HG03521 (cell line): ENCODE measurements around the gene HHATL.
"Not testable (repeated sequence)": the region's sequence is repeated elsewhere in the genome, so short reads cannot be mapped to it uniquely, and the experiment has no call there.

Source experiments
- ATAC-seq: cut with Tn5 transposase; IDR thresholded peaks from one replicate; pipeline ENCODE4 v1.9.1; 2021; ENCODE audit warnings: mild to moderate bottlenecking, moderate library complexity; ENCODE audit not compliant: unreplicated experiment

HHATL gene

GRCh38 chr3:42734263-42734860 is 31.8 kb upstream of the HHATL start:
- ATAC-seq: no peak

GRCh38 chr3:42733501-42734262 is 31.1 kb upstream of the HHATL start:
- ATAC-seq: no peak

- ATAC-seq: no peak
Observed at GRCh38 chr3:42732829-42733459, 30.3 kb upstream of the HHATL start.

- no peak for ATAC-seq
Observed at GRCh38 chr3:42732196-42732828, 29.7 kb upstream of the HHATL start.

GRCh38 chr3:42731476-42732195 is 29.0 kb upstream of the HHATL start:
- no peak for ATAC-seq

DNA sequence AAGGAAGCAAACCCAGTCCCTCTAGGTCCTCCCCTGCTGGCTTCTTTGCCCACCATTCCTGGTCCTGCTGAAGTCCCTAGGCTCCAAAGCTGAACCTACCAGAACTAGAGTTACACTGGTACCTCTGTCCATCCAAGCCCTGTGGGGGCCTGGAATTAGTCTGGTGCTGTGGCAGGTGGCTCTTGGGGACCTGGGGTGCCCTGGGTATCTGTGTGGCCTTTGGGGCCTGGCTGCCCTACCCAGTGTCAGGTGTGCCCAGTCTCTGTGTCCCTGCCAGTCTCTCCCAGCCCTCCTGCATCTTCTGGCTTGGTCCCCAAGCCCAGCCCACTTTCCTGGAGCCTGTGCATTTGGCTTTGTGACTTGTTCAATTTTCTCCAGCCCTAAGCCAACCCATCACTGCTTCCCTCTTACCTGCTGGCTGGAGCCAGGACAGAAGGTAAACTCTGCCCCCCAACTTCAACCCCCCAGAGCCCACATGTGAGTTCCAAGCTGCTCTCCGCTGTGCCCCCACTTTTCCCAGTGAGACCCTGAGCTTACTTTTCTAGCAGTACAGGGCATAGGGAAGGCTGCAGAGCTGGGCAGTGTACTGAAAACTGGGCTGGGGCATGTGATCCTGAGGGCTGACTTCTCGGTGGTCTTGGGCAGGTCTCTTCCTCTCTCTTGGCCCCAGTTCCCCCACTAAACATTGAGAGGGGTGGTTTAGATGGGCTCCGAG is 28.3 kb upstream of the HHATL start:
- no peak for ATAC-seq

DNA sequence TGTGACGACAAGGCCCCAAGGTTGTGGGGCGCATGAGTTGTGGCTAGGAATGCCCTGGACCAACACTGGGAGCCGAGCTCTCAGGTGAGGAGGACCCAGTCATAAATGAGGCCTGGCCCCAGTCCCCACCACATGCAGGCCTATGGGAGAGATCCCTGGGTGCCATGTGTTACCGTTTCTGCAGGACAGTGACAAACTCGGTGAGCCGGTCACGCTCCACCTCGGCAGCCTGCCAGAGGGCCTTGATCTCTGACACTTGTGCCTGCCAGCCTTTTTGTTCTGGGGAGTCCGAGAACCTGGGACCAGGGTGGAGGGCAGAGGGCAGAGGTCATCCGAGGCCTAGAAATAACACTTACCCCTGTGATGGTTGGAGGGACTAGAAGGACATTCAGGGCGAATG is 27.7 kb upstream of the HHATL start:
- no peak for ATAC-seq

- no peak for ATAC-seq
Observed at GRCh38 chr3:42729404-42730145, 27.0 kb upstream of the HHATL start.

DNA sequence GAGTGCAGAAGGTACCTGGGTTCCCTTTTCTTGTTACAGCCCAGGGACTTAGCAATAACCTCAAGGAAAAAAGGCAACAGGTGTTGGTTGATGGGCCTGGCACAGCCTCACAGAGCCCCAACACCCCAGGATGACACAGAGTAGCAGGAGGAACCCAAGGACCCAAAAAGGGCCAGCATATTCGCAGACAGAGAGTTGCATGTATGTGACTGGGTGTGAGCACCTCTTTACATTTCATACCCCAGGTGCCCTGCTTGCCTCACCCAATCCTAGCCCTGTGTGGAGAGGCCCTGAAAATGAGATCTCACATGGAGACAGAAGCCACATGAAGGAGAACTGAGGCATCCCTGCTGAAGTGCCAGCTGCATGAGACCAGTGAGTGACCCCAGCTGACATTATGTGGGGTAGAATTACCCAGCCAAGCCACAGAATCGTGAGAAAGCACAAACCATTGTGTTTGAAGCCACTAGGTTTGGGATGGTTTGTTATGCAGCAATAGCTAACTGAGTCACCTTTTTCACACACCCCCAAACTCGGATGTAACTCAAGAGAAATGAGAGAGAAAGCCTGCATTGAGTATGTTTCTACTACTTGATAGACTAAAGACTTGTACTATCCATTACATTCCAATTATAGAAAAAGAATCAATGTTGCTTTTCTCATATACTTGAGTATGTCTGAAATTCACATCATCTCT is 26.2 kb upstream of the HHATL start:
- no peak for ATAC-seq

DNA sequence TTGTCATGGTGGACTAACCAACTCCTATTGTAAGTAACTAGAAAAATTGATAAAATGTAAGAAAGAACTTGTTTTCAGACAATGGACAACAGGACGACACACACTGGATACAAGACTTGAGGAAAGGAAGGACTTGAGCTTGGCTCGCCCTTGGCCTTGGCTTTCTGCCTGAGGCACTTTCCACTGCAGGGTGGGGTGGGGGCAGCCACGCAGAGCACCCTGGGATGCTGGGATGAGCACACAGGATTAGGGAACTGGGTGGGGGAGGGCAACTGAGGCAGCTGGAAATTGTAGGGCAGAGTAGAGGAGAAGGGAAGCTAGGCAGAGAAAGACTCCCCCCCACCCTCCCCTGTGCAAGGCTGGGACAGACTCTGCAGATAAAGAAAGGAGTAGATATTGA is 25.5 kb upstream of the HHATL start:
- ATAC-seq: no peak

DNA sequence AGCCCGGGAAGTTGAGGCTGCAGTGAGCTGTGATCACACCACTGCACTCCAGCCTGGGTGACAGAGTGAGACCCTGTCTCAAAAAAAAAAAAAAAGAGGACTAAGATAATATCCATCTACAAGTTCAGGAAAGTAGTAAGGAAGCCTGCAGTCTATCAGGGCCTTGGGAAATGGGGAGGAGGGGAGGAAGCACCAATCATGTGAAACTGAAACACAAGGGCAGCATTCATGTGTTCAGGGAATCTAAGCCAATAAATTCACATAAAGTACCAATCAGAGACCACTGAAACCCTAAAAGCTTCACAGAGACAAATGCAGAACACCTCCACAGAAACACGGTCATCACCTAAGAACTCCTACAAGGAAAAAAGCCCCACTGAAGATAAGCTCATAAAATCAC is 22.9 kb upstream of the HHATL start:
- ATAC-seq: no peak

- no peak for ATAC-seq
Observed at GRCh38 chr3:42723219-42723618, 20.6 kb upstream of the HHATL start.

DNA sequence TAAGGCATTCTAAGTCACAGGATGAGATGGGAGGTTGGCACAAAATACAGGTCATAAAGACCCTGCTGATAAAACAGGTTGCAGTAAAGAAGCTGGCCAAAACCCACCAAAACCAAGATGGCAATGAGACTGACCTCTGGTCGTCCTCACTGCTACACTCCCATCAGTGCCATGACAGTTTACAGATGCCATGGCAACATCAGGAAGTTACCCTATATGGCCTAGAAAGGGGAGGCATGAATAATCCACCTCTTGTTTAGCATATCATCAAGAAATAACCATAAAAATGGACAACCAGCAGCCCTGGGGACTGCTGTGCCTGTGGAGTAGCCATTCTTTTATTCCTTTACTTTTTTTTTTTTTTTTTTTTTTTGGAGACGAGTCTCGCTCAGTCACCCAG is 19.8 kb upstream of the HHATL start:
- not testable (repeated sequence) for ATAC-seq

DNA sequence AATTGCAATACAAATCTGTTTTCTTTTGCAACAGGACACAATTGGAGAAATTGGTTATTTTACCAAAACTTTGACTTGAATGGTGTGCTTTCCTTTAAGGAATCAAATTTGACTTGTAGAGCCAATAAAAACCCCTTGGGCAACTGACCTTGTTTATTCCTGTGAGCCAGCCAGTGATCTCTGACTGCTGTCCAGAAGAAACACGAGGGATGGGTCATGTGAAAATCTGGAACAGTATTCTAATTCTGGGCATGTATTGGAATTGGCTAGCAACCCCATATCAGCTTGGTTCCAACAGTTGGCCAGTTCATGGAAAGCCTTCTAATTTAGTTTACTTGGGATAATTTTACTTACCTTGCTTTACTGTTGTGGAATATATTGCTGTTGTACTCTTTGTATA is 19.1 kb upstream of the HHATL start:
- ATAC-seq: no peak

DNA sequence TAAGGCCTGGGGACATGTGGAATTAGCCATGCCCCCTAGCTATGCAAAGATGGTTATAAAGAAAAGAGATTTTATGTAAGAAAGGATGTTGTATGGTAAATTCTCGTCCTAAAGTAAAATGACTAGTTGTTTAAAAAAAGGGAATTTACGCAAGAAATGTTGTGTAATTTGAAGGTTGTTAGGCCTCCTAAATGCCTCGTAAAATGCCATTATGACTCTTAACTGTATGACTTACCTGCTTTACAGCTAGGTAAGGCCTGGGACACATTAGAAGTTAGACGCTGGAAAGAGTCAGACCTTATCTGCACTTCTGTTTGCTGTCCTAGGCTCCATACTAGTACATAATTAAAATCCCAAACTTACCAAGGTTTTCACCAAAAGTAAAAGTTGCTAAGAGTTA is 17.5 kb upstream of the HHATL start:
- ATAC-seq: no peak

DNA sequence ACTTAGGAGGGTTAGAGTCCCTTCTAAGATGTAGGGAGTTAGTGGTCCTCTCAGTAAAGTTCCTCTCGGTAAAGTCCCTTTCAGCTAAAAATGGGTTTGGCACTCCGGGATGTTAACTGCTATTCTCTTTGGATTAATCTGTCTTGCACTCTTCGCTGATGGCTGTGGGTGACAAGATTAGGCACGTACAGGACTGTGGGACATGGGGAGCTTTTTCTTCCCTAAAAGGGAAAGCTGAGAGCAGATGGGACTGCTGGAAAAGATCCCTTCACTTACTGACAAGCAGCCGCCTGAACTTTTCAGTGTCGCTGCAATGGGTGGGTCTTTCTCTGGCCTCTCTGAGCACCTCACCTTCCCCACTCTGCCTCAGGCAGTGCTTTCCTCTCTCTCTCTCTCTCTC is 16.4 kb upstream of the HHATL start:
- no peak for ATAC-seq

GRCh38 chr3:42718338-42718737 is 15.7 kb upstream of the HHATL start:
- ATAC-seq: no peak

DNA sequence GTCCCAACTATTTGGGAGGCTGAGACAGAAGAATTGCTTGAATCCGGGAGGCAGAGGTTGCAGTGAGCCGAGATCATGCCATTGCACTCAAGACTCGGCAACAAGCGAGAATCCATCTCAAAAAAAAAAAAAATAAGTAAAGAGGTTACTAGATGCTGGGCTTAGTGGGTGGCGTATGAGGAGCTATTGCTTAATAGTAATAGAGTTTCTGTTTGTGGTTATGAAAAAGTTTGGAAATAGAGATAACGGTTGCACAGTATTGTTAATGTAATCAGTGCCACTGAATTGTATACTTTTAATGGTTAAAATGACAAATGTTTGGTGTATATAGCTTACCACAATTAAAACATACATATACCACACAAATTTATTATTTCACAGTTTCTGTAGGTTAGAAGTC is 14.7 kb upstream of the HHATL start:
- no peak for ATAC-seq

GRCh38 chr3:42714171-42714852 is 11.7 kb upstream of the HHATL start:
- no peak for ATAC-seq
